ENCODE results near the gene TNNI2. TPM values are rescaled to one million over a fixed set of nuclear protein-coding genes. Genes with fewer than 3 reads are reported as not detected.
"Not testable (repeated sequence)": the region's sequence is repeated elsewhere in the genome, so short reads cannot be mapped to it uniquely, and the experiment has no call there.

The TNNI2 gene
- total RNA-seq, 1 donor from 2014 or later = not detected

DNA sequence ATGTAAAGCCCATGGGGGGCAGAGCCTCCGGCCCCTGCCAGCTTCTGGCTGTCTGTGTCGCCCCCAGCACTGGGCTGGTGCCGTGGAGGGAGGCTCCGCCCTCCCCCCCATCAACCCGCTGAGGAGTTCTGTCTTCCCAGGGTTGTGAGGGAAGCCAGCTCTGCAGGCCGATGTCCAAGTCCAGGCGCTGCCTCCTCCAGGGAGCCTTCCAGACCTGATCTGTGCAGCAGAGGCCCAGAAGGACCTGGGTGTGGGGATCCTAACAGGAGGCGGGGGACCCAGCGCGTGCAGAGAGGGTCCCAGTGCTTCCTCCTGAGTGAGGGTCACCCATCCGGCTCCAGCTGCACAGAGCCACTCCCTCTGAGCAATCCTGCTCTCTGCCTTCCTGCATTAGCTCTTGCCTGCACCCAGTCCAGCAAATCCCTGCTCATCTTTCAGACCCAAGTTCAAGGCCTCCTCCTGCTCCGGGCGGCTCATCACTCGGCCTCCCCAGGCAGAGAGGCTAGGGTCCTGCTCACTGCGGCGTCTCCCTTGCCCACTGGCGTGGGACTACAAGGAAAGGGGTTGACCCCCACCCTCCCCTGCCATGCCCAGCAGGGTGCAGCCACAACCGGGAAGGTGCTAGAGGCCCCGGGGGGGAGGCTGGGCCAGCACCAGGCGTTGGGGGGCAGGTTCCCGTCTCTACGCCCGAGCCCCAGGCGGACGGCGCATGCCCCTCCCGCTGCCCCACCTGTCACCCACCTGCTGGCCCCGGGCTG is 36.5 kb downstream of the TNNI2 start:
- Histone ChIP-seq H3K4me3 (peak overlapping the region; percentile 50), H3K9me3 (replicated peaks) (no peaks in the 10 kb centered on the region), H3K4me1 (peaks cover 64% of the 10 kb centered on the region), H3K27ac (replicated peaks) (peak overlapping the region; percentile 97), H3K36me3 (no peaks in the 10 kb centered on the region), H3K27me3 (ENCODE audit: low read depth) (peaks cover 11% of the 10 kb centered on the region)
- peak; percentile 49 for DNase-seq
- no peak for TF ChIP-seq CTCF (IDR thresholded peaks at IDR 0.05; ENCODE audit: borderline replicate concordance)
- intact Hi-C loops (cut with micrococcal nuclease) = no loop called here

GRCh38 chr11:1875851-1876301 is 37.1 kb downstream of the TNNI2 start:
- H3K9me3 ChIP-seq (replicated peaks); intact Hi-C loops (cut with micrococcal nuclease); H3K36me3 ChIP-seq; H3K27me3 ChIP-seq (ENCODE audit: low read depth); DNase-seq: not testable (repeated sequence)
- peaks cover 64% of the 10 kb centered on the region for H3K4me1 ChIP-seq
- peak overlapping the region; percentile 97 for H3K27ac ChIP-seq (replicated peaks)
- H3K4me3 ChIP-seq = peak overlapping the region; percentile 50

- Histone ChIP-seq H3K27ac (replicated peaks) (peak overlapping the region; percentile 97), H3K4me1 (peaks cover 69% of the 10 kb centered on the region), H3K27me3 (ENCODE audit: low read depth) (no peaks in the 10 kb centered on the region), H3K36me3 (no peaks in the 10 kb centered on the region), H3K9me3 (replicated peaks) (no peaks in the 10 kb centered on the region), H3K4me3 (peak overlapping the region; percentile 50)
- peak; percentile 68 for TF ChIP-seq CTCF (IDR thresholded peaks at IDR 0.05; ENCODE audit: borderline replicate concordance)
- DNase-seq = peak; percentile 85
- intact Hi-C loops (cut with micrococcal nuclease) = no loop called here
Observed at GRCh38 chr11:1876361-1877063, 37.7 kb downstream of the TNNI2 start.

DNA sequence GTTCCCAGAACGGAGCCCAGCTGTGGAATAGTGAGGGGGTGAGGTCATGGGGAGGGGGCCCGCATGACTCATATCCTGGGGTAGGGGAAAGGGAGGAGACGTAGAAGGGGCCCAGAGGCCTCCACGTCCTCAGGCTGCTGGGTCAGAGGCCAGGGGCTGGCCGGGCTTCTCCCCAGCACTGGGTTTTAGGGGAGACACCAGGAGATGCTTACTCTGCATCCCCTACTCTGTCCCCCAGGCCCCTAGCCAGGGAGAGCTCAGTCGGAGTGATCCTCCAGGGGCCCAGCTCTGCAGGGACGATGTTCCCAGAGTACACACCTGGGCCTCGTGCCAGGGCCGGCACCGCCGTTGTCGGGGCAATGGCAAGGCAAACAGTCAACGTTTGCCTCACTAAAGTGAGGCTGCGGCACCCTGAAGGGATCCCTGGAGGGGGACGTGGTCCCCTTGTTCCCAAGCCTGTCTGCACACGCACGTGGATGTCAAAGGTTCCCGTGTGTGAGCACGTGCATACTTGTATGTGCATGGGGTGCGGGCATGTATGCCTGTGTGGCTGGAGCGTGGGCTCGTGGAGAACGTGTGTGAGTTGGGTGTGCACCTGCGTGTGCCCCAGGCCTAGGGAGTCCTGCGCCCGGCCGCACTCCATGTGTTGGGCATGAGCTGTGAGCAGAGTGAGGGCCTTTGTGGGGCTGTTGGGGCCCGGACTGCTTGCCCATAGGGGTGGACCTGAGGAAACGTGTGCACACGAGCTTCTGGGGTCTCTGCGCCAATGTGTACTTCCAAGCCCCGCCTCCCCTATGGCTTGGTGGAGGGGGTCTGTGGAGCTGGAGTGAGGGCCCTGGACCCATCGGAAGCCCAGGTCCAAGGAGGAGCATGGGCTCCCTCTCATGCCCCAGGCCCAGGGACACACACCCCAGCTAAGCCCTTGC is 38.7 kb downstream of the TNNI2 start:
- intact Hi-C loops (cut with micrococcal nuclease) = no loop called here
- Histone ChIP-seq H3K4me3 (peak overlapping the region; percentile 25), H3K27me3 (ENCODE audit: low read depth) (no peaks in the 10 kb centered on the region), H3K36me3 (no peaks in the 10 kb centered on the region), H3K27ac (replicated peaks) (peak overlapping the region; percentile 97), H3K9me3 (replicated peaks) (no peaks in the 10 kb centered on the region), H3K4me1 (peaks cover 78% of the 10 kb centered on the region)
- TF ChIP-seq CTCF (IDR thresholded peaks at IDR 0.05; ENCODE audit: borderline replicate concordance) = no peak
- DNase-seq = peak; percentile 74

DNA sequence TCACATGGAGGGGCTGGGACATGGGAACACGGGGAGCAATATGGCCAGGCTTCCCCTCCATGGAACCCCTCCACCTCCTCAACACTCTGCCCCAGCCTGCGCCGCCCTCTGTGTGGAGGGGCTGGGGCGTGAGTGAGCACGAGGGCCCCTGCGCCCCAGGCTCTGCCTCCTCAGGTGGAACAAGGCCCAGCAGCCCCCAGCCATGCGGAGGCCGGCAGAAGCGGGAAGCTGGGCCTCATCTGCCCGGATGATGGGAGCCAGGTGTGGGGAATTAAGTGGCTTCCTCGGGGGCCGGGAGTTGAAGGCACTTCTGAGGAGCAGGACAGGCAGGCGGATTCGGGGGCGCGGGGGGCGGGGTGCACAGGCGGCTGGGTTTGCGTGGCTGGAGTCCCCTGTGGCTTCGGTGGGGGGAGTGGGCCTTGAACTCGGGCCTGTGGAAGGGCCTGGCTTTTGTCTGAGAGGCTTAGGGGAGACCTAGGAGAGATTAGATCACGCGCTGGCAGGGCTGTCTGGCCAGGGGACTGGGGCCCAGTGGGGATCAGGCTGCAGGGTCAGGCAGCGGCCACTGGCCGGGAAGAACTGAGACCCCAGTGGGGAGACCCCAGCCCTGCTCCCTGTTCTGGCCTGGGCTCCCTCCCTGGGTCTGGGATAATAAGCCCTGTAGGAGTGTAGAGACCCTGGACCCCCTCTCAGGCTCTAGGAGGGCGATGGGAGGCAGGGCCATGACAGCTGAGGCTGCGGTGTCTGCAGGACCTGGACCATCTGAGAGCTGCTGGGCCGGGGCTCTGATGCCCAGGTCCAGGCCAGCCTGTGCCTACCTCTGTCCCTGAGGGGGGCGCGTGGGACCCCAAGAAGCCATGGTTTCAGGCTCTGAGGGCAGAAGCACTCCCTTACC is 39.6 kb downstream of the TNNI2 start:
- Histone ChIP-seq H3K27ac (replicated peaks) (peak overlapping the region; percentile 97), H3K9me3 (replicated peaks) (no peaks in the 10 kb centered on the region), H3K4me3 (peak overlapping the region; percentile 25), H3K4me1 (peaks cover 87% of the 10 kb centered on the region), H3K27me3 (ENCODE audit: low read depth) (no peaks in the 10 kb centered on the region), H3K36me3 (peaks cover 3% of the 10 kb centered on the region)
- intact Hi-C loops (cut with micrococcal nuclease) = no loop called here
- TF ChIP-seq CTCF (IDR thresholded peaks at IDR 0.05; ENCODE audit: borderline replicate concordance) = no peak
- DNase-seq = peak; percentile 64
